ENCODE results near the gene XRCC2. TPM values are rescaled to one million over a fixed set of nuclear protein-coding genes. Genes with fewer than 3 reads are reported as not detected.
"Not testable (repeated sequence)": the region's sequence is repeated elsewhere in the genome, so short reads cannot be mapped to it uniquely, and the experiment has no call there.

The XRCC2 gene
- total RNA-seq, 4 donors from 2014 or later, result 0.32 to 0.72 (median 0.37) TPM

DNA sequence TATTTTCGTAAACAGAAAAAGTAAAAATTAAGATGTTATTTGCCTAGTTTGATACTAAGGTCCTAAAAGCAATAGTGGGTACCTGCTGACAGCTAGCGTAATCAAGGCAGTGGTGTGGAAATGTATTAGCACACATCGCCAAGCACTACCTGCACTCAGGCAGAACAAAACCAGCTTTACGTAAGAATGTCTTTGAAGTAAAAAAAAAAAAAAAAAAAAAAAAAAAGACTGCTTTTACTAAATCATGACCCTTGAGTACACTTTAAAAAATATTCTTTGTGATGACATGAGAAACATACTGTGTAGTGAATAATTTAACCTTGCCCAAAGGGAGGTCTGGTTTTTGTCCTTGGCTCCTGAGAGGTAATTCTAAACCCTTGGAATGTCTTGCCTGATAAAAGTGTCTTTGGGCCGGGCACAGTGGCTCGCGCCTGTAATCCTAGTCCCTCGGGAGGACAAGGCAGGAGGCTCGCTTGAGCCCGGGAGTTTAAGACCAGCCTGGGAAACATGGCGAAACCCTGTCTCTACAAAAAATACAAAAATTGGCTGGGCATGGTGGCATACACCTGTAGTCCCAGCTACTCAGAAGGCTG lies 12.7 kb downstream of the XRCC2 start:
- no peak for ATAC-seq (ENCODE audit: low FRiP score)
- TF ChIP-seq, protein P1, sequence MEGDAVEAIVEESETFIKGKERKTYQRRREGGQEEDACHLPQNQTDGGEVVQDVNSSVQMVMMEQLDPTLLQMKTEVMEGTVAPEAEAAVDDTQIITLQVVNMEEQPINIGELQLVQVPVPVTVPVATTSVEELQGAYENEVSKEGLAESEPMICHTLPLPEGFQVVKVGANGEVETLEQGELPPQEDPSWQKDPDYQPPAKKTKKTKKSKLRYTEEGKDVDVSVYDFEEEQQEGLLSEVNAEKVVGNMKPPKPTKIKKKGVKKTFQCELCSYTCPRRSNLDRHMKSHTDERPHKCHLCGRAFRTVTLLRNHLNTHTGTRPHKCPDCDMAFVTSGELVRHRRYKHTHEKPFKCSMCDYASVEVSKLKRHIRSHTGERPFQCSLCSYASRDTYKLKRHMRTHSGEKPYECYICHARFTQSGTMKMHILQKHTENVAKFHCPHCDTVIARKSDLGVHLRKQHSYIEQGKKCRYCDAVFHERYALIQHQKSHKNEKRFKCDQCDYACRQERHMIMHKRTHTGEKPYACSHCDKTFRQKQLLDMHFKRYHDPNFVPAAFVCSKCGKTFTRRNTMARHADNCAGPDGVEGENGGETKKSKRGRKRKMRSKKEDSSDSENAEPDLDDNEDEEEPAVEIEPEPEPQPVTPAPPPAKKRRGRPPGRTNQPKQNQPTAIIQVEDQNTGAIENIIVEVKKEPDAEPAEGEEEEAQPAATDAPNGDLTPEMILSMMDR (IDR thresholded peaks at IDR 0.05), result no peak
- DNase-seq (ENCODE audit: low spot score), result no peak

DNA sequence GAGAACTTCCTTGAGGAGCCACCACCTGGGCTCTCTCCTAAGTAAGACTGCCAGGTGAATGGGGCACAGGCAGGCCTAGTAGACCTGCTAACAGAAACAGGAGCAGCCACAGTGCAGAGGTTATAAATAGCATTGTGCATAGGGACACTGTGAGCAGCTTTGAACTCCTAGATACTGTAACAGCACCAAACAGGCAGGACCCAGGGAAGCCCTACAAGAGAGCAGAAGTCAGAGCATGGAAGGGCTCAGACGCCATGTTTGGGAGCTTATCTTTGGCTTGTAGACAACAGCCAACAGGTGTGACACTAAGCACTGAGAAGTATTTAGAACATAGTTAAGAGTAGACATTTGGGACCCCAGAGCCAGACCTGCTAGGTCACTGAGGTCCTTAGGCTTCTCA lies 14.5 kb downstream of the XRCC2 start:
- no peak for DNase-seq (ENCODE audit: low spot score)
- TF ChIP-seq, protein P1 (IDR thresholded peaks at IDR 0.05), result no peak
- no peak for ATAC-seq (ENCODE audit: low FRiP score)

DNA sequence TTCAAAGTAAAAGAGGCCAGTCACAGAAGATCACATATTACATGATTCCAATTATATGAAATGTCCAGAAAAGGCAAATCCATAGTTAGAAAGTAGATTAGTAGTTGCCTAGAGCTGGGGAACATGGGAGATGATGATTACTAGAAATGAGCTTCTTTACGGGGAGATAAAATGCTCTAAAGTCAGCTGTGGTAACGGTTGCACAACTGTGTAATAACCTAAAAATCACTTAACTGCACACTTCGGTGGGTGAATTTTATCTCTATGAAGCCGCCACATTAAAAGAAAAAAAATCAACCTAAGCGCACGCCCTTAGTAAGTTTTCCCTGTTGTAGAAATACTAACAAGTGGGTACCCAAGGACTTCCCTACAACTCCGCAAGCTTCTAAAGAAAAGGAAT lies 15.9 kb downstream of the XRCC2 start:
- TF ChIP-seq, protein P1 (IDR thresholded peaks at IDR 0.05), result no peak
- ATAC-seq (ENCODE audit: low FRiP score), result no peak
- DNase-seq (ENCODE audit: low spot score), result no peak

DNA sequence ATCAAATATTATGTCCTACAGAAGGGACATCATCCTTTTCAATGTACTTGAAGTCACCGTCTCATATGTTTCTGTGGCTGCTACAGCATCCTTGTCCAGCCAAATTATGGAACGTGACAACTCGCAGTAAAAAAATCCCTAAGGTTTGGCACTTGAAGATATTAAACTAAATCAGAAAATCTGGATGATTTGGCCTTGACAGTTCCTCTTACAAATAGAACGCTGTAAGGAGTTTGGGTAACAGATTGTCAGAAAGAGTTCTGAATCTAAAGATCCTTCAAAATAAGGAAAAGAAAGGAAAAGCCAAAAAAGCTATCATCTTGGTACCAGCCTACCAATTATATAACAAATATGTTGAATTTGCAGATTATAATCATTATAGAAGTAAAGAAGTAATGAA lies 21.0 kb downstream of the XRCC2 start:
- TF ChIP-seq, protein P1 (IDR thresholded peaks at IDR 0.05), result no peak
- ATAC-seq (ENCODE audit: low FRiP score) (no peak), DNase-seq (ENCODE audit: low spot score) (no peak)

DNA sequence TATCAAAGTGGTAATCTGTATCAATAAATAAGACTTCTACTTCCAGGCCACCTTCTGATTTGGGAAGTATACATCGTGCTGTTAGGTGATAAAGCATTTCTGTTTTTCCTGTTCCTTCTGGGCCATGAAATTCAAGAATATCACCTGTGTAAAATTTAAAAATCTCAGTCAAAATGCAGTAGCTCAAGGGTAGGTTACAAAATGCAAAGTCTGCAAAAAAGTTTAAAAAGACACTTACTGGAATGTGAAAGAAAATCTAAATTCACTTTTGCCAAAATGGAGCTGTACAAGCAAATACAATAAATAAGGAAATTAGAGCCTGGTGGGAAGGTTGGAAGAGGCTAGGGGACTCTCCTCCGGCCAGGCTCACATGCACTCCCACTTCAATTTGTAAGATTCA lies 26.7 kb downstream of the XRCC2 start:
- TF ChIP-seq, protein P1 (IDR thresholded peaks at IDR 0.05), result no peak
- DNase-seq (ENCODE audit: low spot score) (no peak), ATAC-seq (ENCODE audit: low FRiP score) (no peak)

DNA sequence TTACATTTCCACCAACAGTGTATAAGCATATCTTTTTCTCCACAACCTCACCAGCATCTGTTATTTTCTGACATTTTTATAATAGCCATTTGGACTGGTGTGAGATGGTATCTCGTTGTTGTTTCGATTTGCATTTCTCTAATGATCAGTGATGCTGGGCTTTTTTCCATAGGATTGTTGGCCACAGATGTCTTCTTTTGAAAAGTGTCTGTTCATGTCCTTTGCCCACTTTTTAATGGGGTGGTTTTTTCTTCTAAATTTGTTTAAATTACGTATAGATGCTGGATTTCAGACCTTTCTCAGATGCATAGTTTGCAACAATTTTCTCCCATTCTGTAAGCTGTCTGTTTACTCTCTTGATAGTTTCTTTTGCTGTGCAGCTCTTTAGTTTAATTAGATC lies 28.9 kb downstream of the XRCC2 start:
- DNase-seq (ENCODE audit: low spot score), result no peak
- TF ChIP-seq, protein P1 (IDR thresholded peaks at IDR 0.05), result no peak
- no peak for ATAC-seq (ENCODE audit: low FRiP score)

DNA sequence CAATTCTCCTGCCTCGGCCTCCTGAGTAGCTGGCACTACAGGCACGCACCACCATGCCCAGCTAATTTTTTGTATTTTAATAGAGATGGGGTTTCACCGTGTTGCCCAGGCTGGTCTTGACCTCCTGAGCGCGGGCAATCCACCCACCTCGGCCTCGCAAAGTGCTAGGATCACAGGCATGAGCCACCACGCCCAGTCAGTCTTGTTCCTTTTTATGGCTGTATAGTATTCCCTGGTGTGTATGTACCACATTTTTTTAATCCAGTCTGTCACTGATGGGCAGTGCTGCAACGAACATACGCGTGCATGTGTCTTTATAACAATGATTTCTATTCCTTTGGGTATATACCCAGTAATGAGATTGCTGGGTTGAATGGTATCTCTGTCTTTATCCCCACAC lies 29.4 kb downstream of the XRCC2 start:
- ATAC-seq (ENCODE audit: low FRiP score); DNase-seq (ENCODE audit: low spot score): not testable (repeated sequence)
